ENCODE data around the gene CEP128.
A peak's percentile ranks its signal among the peaks of the same experiment; 100 is the strongest.
"Not testable (repeated sequence)": the region's sequence is repeated elsewhere in the genome, so short reads cannot be mapped to it uniquely, and the experiment has no call there.

Gene CEP128

DNA sequence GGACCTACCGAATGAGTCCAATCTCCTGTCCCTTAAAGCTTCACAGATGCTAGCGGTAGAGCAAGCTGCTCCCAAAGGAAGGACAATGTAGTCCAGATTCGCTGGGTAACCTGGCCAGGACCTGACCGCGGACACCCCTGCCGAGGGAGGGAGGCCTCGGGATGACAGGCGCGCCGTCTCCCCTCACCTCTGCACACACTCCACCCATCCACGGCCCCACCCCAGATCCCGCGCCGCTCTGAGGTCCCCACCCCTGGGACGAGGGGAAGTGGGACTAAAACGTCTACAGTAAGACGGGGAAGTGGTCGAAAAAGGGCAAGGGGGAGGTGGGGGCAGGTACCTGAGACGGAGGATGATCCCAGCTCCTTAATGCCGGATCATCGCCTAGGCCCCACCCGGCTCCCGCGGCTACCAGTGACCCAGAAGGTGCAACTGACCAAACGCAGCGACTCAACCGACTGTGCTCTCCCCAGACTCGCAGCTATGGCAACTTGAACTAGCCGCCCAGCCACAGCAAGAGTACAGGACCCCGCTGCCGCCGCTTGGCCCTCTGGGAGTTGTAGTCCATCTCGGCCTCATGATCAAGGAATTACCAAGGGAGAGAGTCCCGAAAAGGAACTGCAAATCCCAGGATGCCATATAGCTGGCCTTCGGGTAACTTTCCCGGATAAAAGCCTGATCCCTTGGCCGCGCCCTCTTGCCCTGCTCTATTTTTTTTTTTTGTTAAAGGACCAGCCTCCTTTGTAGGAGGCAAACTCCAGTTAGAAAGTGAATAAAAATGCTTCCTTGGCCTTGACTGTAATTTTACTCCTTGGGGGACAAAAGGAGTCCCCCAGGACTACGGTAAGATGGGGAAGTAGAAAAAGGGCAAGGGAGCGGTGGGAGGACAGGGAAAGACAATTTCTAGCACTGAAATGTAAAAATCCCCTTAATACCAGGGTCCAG is at the start of gene CEP128:
Gene CEP128, minus strand, starts transcription at position 498 of the 945 bp plus-strand sequence.
- peak; percentile 98 for FAIRE-seq

GRCh38 chr14:80988735-80989429 is 47.3 kb upstream of the CEP128 start:
- no peak for FAIRE-seq

- no peak for FAIRE-seq
These were observed 46.7 kb upstream of the CEP128 start for GRCh38 chr14:80988192-80988591.

- peak; percentile 55 for FAIRE-seq
These were observed 45.9 kb upstream of the CEP128 start for GRCh38 chr14:80987235-80988032.

DNA sequence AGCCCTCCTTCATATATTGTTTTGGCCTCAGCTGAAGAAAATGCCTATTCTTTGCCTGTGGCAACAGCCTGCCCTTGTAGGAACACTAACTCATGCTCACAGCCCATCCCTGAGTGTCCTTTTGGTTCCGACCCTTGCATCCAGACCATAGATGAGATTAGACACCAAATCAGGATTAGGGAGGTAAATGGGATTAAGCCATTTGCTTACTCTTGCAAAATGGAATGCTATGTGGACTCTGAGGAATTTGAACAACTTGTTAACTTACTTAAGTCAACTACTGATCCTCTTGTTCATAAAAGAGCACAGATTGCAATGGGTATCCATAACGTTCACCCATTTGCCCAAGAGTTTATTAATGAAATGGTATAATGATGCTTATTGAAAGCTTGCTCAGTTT is 41.2 kb upstream of the CEP128 start:
- FAIRE-seq: no peak

- no peak for FAIRE-seq
These were observed 40.1 kb upstream of the CEP128 start for GRCh38 chr14:80981673-80982072.

DNA sequence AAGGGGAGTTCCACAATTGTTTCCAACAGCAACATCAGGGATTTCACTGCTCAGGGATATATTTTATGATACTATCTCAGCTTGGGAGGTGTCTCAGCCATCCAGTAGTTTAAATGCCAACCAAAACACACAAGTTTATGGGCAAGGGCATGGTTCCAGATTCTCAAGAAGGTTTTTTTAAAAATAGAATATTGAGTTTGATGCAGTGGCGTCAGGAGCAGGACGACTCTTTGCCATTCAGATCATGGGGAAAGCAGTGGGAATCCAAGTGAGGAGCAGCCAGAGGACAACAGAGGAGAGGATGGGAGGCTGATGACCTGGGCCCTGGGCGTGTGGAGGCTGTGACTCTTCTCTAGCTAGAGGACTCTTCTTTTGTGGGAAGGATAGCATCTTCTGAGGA is 39.6 kb upstream of the CEP128 start:
- FAIRE-seq: no peak

- no peak for FAIRE-seq
These were observed 38.4 kb upstream of the CEP128 start for GRCh38 chr14:80979951-80980350.

- no peak for FAIRE-seq
These were observed 36.9 kb upstream of the CEP128 start for GRCh38 chr14:80978403-80978802.

DNA sequence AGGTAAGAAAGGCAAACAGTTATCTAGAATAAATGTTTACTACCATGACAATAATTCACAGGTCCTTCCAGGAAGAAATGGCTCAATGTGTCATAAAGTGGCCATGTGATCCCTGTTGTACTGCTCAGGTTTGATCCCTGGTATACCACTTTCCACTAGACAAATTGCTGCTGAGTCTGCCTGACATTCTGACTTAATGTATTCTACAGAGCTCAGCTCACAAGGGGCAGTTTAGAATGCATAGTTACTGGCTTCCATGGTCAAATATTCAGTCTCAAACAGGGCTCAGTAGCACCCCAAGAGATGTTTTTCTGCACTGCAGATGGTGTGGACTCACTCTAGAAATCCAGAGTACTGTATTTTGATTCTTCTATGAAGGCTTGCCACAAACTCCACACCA is 35.7 kb upstream of the CEP128 start:
- FAIRE-seq: no peak

GRCh38 chr14:80974679-80975078 is 33.1 kb upstream of the CEP128 start:
- FAIRE-seq: no peak

DNA sequence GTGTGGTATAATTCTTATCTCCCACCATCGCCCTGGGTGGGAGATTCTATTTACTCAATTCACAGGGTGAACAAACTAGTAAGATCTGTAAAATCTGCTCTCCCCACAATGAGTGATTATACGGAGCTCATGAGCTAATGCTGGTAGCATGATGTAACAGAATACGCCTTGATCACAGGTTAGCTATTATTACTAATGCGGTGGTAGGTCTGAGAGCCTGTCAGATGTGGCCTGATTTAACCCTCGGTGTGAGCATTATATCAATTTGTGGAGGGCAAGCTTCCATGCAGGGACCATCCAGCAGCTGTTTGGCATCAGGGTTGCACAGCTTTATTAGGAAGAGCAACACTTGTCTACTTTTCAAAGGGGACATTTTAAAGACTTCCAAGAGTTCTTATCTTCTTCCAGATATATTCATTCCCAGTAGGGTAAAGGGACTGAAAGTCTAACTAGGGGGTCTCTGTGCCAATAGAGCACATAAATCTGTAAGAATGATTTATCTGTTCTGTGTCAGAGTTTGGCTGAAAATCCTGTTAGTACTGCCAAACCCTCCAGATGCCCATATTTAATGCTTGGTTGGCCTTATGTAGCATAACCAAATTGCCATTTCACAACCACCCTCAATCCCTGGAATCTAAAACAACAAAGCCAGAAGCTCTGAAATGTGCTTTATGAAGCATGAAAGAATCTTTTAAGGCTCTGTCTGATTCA is 32.5 kb upstream of the CEP128 start:
- no peak for FAIRE-seq

DNA sequence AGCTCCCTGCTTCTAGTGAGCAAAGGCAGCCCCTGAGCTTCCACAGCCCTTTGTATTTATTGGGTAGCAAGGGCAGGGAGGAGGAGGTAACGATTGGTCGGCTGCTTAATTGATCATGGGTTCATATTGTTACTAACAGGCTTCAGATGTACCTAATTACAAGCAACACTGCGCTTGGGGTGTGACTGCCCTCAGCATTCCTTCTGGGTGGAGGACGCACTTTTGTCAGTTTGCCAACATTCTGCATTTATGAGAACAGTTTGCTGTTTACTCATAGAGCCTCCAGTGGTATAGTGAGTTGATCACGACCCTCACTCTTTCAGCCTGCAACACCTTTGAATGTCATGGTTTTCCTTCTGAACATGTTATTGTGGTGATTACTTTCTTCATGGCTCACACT is 23.5 kb upstream of the CEP128 start:
- no peak for FAIRE-seq

GRCh38 chr14:80959496-80959895 is 18.0 kb upstream of the CEP128 start:
- no peak for FAIRE-seq

GRCh38 chr14:80958939-80959338 is 17.4 kb upstream of the CEP128 start:
- no peak for FAIRE-seq

GRCh38 chr14:80958226-80958625 is 16.7 kb upstream of the CEP128 start:
- no peak for FAIRE-seq

DNA sequence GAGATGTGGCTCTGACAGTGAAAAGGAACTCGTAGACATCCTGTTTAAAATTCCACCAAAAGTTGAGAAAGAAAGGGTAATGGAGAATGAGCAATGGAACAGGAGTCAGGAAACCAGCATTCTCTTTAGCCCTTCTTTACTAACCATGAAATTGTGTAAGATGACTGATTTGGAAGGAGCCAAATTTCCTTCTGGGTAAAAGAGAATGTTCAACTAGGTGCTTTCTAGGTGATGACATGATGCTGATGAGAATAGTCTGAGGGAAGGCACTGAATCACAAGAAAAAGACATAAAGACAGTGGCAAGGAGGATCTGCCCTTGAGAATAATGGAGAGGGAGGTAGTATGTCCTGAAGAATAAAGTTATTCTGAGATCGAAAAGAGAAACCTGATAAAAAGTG is 16.1 kb upstream of the CEP128 start:
- no peak for FAIRE-seq

DNA sequence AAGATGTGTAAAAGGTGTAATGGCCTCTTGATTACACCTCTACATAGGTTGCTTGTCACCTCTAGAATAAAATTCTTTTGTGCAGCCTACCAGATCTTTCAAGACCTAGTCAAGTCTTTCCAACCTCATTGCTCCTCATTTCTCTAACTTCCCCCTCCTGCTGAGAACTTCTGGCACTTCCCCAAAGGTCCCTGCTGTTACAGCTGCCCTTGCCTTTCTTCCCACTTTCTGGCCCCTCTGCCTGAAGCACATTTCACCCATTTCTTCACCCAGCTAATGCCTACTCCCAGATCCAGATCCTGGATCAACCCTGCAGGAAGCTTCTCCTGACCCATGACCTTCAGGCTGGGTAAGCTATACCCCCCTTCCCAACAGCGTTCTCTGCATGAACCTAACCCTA is 15.4 kb upstream of the CEP128 start:
- FAIRE-seq: no peak

- no peak for FAIRE-seq
These were observed 14.6 kb upstream of the CEP128 start for GRCh38 chr14:80956102-80956501.

DNA sequence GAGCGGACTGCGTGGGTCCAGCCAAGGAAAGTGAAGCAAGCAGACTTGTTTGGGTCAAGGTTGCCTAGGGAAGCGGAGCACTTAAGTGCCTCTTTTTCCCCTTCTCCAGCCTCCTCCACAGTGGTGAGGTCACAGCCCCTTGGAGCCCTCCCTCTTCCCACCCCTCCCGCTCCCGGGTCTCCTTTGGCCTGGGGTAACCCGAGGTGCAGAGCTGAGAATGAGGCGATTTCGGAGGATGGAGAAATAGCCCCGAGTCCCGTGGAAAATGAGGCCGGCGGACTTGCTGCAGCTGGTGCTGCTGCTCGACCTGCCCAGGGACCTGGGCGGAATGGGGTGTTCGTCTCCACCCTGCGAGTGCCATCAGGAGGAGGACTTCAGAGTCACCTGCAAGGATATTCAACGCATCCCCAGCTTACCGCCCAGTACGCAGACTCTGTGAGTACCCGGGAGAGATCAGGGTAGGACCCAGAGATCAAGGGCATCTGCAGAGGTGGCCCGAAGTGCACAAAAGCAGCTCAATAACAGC is 13.9 kb upstream of the CEP128 start, which contains the start of gene TSHR:
Gene TSHR, plus strand, starts transcription at position 206 of the 526 bp plus-strand sequence. Its CDS starts 60 bp downstream, at position 266.
- FAIRE-seq: no peak

- peak; percentile 76 for FAIRE-seq
These were observed 13.3 kb upstream of the CEP128 start for GRCh38 chr14:80954687-80955299.

DNA sequence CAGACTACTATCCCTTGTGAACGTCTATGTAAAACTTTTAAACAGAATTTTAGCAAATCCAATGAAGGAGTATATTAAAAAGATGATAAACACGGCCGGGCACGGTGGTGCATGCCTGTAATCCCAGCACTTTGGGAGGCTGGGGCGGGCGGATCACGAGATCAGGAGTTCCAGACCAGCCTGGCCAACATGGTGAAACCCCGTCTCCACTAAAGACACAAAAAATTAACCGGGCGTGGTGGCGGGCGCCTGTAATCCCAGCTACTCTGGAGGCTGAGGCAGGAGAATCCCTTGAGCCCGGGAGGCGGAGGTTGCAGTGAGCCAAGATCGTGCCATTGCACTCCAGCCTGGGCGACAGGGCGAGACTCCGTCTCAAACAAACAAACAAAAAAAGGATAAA is 11.7 kb upstream of the CEP128 start:
- FAIRE-seq: not testable (repeated sequence)
